Activated T-helper 1 cell treated with anti-CD3 and anti-CD28 coated beads, Interleukin-12 subunit alpha, Interleukin-12 subunit beta, Interleukin-2, Interleukin-4 antibody, amounts not matched to agents 30 ng/mL and 10 ng/mL and 1 ng/mL, durations not matched to agents 14 hours and 24 hours and 36 hours (primary cell): ENCODE results near the gene NOTCH2NLA. TPM values are rescaled to one million over a fixed set of nuclear protein-coding genes. Genes with fewer than 3 reads are reported as not detected.
"Not testable (repeated sequence)": the region's sequence is repeated elsewhere in the genome, so short reads cannot be mapped to it uniquely, and the experiment has no call there.

ENCODE experiments used
- DNase-seq: peaks from one replicate; pipeline ENCODE4 v3.0.0; 2021; ENCODE audit warnings: low spot score
- H3K27ac Mint-ChIP-seq: one replicate; pipeline ENCODE4 v1.8.0; 2021; ENCODE audit warnings: mild to moderate bottlenecking, mixed read lengths
- H3K27me3 Mint-ChIP-seq: one replicate; pipeline ENCODE4 v1.8.0; 2022; ENCODE audit warnings: mild to moderate bottlenecking, moderate library complexity, mixed read lengths; ENCODE audit not compliant: insufficient read depth
- H3K36me3 Mint-ChIP-seq: one replicate; pipeline ENCODE4 v1.8.0; 2021; ENCODE audit warnings: low read depth, mixed read lengths
- H3K4me1 Mint-ChIP-seq: one replicate; pipeline ENCODE4 v1.8.0; 2021; ENCODE audit warnings: low read depth, mixed read lengths
- H3K4me3 Mint-ChIP-seq: one replicate; pipeline ENCODE4 v1.8.0; 2021; ENCODE audit warnings: mild to moderate bottlenecking, moderate library complexity, mixed read lengths
- H3K9me3 Mint-ChIP-seq: one replicate; pipeline ENCODE4 v1.8.0; 2021; ENCODE audit warnings: mixed read lengths
- intact Hi-C: fragments of 100-400 bp; cut with micrococcal nuclease; formaldehyde crosslinking; loops from one replicate; pipeline ENCODE4 v1.15.1; 2024
- total RNA-seq: library from RNA; stranded (reverse); gene quantifications from 2 replicates; pipeline ENCODE4 v1.2.3, GENCODE V29; 2022

NOTCH2NLA gene
- total RNA-seq = 35.7 and 36.4 TPM in 2 replicates

DNA sequence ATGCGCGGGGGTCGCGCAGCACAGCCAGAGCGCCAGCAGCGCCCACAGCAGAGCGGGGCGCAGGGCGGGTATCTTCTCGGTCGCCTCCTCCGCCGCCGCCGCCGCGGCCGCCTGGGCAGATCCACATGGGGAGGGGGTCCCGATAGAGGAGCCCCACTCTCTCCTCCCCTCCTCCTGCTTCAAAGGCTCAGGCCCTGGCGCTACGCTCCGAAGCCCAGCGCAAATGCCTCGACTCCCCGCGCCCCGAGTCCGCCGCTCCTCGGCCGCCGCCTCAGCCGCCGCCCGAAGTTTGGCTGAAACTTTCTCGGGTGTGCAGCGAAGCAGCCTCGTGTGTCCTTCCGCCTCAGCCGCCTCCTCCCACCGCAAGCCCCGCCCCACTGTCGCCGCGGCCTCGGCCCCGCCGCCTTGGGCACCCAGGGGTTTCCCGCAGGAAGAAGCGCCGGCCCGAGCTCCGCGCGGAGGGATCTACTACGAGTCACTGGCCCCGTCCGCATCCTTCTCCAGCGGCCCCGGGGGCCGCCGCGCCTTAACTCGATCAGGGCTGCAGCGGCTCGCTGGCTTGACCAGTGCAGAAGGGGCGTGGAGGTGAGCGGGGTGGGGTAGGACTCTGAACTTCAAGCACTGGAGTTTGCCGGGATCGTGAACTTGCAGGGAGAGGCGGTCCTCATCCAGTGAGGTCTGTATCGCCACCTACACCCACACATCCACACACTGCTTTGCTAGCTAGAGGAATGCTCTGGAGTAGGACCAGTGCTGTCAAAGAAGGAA, at the start of gene NOTCH2NLA:
TSS of gene NOTCH2NLA (minus strand) at position 312 of the 768 bp plus-strand sequence. CDS start 39,684 bp downstream, outside the sequence.
- H3K4me1 Mint-ChIP-seq, H3K9me3 Mint-ChIP-seq, intact Hi-C loops, H3K27me3 Mint-ChIP-seq, H3K36me3 Mint-ChIP-seq: not testable (repeated sequence)
- Mint-ChIP-seq H3K27ac (peak within 1 kb of the TSS; percentile 40), H3K4me3 (peak within 1 kb of the TSS; percentile 75)
- DNase-seq = peak; percentile 48

- intact Hi-C loops, H3K4me3 Mint-ChIP-seq, H3K4me1 Mint-ChIP-seq, DNase-seq, H3K36me3 Mint-ChIP-seq, H3K9me3 Mint-ChIP-seq, H3K27ac Mint-ChIP-seq, H3K27me3 Mint-ChIP-seq: not testable (repeated sequence)
Measured at GRCh38 chr1:146278346-146278745, 49.5 kb upstream of the NOTCH2NLA start.

DNA sequence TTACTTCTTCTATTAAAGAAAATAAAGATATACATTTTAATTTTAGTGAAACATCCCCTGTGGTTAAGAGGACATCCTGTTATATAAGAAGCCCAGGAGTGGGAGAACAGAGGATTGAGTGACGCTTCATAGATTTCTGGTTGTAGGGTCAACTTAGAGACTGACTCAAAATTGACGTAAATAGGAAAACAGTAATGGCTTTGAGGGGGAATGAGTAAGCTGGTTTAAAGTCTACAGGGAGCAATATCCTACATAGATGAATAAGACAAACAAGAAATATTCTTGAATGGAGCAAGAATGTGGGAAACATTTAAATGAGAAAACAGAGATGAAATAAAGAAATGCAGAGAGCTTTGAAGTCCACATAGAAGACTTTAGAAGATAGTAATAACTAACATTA, 48.3 kb upstream of the NOTCH2NLA start:
- intact Hi-C loops, H3K36me3 Mint-ChIP-seq, DNase-seq, H3K27me3 Mint-ChIP-seq, H3K4me1 Mint-ChIP-seq, H3K9me3 Mint-ChIP-seq, H3K4me3 Mint-ChIP-seq, H3K27ac Mint-ChIP-seq: not testable (repeated sequence)

DNA sequence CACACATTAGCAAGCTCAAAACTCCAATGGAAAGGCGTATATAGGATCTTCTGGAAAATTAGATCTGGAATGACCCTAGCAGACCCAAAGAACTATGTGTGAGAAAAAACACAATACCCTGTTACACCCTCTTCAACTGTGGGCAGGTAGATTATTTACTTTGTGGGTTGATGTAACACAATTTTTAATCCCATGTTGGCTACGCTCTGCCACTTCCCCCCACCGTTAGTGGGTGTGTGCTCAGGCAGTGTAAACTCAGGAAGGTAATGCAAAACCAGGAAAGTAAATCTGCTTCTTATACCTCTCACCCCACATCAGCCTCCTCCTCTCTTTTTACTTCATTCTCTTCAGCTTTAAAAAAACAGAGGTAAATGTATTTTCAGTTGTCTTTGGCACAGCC, 45.3 kb upstream of the NOTCH2NLA start:
- H3K27ac Mint-ChIP-seq, intact Hi-C loops, H3K4me1 Mint-ChIP-seq, H3K36me3 Mint-ChIP-seq, DNase-seq, H3K4me3 Mint-ChIP-seq, H3K27me3 Mint-ChIP-seq, H3K9me3 Mint-ChIP-seq: not testable (repeated sequence)

DNA sequence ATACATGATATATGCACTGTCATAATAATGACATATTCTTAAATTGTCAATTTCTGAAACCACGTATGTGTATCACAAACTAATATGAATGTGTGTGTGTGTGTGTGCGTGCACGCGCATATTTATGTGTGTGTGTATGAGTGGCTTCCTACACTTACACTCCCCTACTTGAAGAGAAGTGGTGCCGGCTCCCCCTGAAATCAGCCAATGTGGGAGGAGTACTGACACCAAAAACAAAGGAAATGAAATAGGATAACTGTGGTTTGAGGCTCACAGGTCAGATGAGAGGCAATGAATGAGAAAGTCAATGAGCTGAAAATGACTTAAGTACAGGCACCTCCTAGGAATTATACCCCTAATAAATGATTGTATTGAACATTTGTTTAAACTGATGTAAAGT, 44.4 kb upstream of the NOTCH2NLA start:
- H3K27me3 Mint-ChIP-seq, H3K4me3 Mint-ChIP-seq, H3K4me1 Mint-ChIP-seq, DNase-seq, H3K9me3 Mint-ChIP-seq, intact Hi-C loops, H3K36me3 Mint-ChIP-seq, H3K27ac Mint-ChIP-seq: not testable (repeated sequence)

- intact Hi-C loops, H3K9me3 Mint-ChIP-seq, H3K27ac Mint-ChIP-seq, H3K27me3 Mint-ChIP-seq, H3K4me1 Mint-ChIP-seq, H3K36me3 Mint-ChIP-seq, H3K4me3 Mint-ChIP-seq, DNase-seq: not testable (repeated sequence)
Measured at GRCh38 chr1:146272734-146273133, 43.9 kb upstream of the NOTCH2NLA start.

DNA sequence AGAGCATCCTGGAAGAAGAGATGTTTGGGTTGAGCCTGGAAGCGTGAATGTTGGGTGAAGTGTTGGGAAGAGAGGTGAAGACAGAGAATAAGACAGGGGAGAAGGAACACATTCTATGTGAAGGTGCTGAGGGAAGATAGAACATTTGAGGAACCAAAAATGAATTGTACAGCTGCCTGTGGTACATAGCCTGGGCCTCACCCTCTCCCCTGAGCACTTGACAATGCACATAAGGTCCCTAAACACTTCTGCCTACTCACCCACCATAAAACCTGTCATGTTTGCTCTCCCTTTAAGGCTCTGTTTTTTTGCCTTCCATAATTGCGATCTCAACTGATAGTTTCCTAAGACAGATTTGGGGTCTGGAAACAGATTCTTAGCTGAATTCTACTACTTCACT, 43.2 kb upstream of the NOTCH2NLA start:
- not testable (repeated sequence) for H3K27me3 Mint-ChIP-seq

DNA sequence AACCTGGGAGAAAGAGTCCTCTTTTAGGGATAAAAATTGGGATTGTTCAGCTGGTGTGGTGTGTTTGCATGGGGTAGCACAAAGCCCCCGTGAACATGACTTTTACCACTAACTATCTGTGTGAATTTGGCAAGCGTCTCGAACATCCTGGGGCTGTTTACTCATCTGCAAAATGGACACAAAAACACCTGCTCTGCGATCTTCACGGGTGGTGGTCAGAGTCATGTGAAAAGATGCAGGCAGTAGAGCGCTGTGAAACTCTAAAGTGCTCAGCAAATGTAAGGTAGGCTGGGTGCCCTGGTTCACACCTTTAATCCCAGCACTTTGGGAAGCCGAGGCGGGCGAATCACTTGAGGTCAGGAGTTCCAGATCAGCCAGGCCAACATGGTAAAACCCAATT, 41.3 kb upstream of the NOTCH2NLA start:
- H3K27ac Mint-ChIP-seq, intact Hi-C loops, H3K4me1 Mint-ChIP-seq, H3K36me3 Mint-ChIP-seq, DNase-seq, H3K4me3 Mint-ChIP-seq, H3K9me3 Mint-ChIP-seq, H3K27me3 Mint-ChIP-seq: not testable (repeated sequence)

More for the DNA sequence above, 43.2 kb upstream of the NOTCH2NLA start:
- H3K27ac Mint-ChIP-seq, H3K9me3 Mint-ChIP-seq, H3K4me3 Mint-ChIP-seq, H3K36me3 Mint-ChIP-seq, intact Hi-C loops, H3K4me1 Mint-ChIP-seq, DNase-seq: not testable (repeated sequence)

DNA sequence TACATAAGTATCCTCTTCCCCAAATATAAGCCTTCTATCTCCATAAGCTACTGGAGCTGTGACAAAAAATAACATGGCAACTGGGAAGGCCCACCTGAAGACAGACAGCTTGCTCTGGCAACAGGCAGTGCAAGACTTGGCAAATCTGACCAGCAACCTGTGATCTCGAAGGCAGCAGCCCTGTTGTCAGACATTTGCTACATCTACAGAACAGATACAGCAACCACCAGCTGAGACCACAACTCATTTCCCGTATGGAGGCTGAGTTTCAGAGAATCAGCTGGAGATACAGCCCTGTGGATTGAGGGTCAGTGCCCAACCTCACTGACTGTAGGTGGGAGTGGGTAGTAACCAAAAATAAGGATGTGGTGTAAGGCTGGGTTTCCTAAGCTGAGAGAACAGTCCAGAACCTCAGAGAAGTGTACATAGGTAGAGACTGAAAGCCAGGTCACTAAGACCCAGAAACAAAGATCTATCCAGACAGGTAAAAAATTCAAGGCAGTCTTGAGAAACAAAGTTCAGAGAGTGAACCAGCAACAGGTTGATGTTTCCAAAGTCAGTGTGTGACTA, 37.4 kb upstream of the NOTCH2NLA start:
- H3K4me3 Mint-ChIP-seq, H3K27me3 Mint-ChIP-seq, H3K36me3 Mint-ChIP-seq, H3K9me3 Mint-ChIP-seq, DNase-seq, intact Hi-C loops, H3K4me1 Mint-ChIP-seq, H3K27ac Mint-ChIP-seq: not testable (repeated sequence)

GRCh38 chr1:146264761-146265160, 35.9 kb upstream of the NOTCH2NLA start:
- H3K27me3 Mint-ChIP-seq, H3K27ac Mint-ChIP-seq, H3K4me1 Mint-ChIP-seq, intact Hi-C loops, DNase-seq, H3K4me3 Mint-ChIP-seq, H3K36me3 Mint-ChIP-seq, H3K9me3 Mint-ChIP-seq: not testable (repeated sequence)

DNA sequence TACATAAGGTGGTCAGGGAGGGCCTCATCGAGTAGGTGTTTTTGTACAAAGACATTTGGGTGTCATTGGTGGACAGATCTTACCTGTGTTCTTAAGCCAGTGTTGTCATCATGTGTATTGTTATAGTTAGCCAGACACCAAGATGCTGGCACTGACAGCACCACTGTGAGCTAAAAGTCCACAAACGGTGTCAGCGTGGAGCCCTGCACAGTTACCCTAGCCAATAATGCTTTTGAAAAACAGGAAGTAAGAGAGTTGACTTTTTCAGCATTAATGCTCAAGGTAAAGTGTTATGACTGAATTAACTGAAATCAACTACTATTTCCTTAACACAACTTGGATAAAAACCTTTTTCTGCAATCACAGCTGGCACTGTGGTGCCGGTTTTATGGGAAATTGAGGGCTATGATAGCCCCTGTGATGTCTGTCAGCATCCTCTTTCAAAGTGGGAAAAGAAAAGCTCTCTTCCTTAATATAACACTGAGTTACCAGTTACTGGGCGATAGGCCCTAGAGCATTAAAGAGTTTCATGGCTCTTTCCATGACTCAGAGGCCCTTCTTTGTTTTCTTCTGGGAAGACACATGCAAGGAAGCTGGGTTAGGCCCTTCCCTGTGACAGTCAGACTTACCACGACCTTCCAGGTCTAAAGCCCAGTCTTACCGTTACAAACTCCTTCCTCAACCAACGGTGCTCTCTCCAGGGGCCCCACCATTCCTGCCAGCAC, 31.3 kb upstream of the NOTCH2NLA start:
- H3K27ac Mint-ChIP-seq, DNase-seq, H3K4me3 Mint-ChIP-seq, H3K4me1 Mint-ChIP-seq, H3K27me3 Mint-ChIP-seq, H3K9me3 Mint-ChIP-seq, H3K36me3 Mint-ChIP-seq, intact Hi-C loops: not testable (repeated sequence)

DNA sequence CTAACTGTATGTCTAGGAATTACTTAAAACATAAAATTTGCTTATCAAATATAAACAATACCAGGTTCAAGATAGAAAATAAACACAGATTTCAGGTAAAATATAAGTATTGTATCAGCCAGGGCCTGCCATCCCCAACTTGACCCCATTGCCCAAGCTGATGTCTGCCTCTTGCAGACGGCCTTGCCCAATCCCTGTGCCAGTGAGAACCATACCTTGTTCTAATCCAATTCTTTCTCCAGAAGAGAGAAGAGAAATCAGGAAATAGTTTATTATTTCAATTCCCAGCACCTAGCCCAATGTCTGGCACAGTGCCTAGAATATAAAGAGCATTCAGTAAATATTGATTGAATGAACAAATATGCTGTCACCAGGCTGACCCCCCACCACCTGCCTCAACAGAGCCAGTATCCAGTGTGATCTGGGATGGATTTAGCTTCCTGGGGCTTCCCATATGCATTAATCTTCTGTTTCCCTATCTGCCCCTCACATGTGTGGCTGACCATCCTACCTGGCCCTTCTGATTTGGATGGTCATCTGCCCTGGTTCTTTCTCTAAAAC, 29.3 kb upstream of the NOTCH2NLA start:
- DNase-seq, H3K4me1 Mint-ChIP-seq, H3K27me3 Mint-ChIP-seq, H3K36me3 Mint-ChIP-seq, H3K27ac Mint-ChIP-seq, H3K9me3 Mint-ChIP-seq, H3K4me3 Mint-ChIP-seq, intact Hi-C loops: not testable (repeated sequence)

- DNase-seq, H3K36me3 Mint-ChIP-seq, H3K4me3 Mint-ChIP-seq, H3K4me1 Mint-ChIP-seq, intact Hi-C loops, H3K9me3 Mint-ChIP-seq, H3K27me3 Mint-ChIP-seq, H3K27ac Mint-ChIP-seq: not testable (repeated sequence)
Measured at GRCh38 chr1:146254569-146255197, 25.9 kb upstream of the NOTCH2NLA start.
